Measurements from ENCODE around the gene ST3GAL2.

DNA sequence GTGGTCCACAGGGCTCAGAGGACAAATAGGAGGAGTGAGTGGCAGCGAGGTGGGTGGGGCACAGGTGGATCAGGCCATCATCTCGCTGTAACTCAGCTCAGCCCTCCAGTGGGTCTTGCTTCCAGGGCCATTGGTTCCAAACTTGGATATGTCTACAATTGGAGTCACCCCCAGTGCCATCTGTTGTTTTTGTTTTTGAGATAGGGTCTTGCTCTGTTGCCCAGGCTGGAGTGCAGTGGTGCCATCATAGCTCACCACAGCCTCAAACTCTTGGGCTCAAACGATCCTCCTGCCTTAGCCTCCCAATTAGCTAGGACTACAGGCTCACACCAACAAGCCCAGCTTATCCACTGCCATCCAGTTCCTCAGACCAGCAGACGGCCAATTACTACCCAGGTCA lies 46.3 kb downstream of the ST3GAL2 start:
- TF ChIP-seq POLR2AphosphoS5 (IDR thresholded peaks at IDR 0.05) (no peak), EP300 (IDR thresholded peaks at IDR 0.05) (no peak)
- TF ChIP-seq, protein P1, sequence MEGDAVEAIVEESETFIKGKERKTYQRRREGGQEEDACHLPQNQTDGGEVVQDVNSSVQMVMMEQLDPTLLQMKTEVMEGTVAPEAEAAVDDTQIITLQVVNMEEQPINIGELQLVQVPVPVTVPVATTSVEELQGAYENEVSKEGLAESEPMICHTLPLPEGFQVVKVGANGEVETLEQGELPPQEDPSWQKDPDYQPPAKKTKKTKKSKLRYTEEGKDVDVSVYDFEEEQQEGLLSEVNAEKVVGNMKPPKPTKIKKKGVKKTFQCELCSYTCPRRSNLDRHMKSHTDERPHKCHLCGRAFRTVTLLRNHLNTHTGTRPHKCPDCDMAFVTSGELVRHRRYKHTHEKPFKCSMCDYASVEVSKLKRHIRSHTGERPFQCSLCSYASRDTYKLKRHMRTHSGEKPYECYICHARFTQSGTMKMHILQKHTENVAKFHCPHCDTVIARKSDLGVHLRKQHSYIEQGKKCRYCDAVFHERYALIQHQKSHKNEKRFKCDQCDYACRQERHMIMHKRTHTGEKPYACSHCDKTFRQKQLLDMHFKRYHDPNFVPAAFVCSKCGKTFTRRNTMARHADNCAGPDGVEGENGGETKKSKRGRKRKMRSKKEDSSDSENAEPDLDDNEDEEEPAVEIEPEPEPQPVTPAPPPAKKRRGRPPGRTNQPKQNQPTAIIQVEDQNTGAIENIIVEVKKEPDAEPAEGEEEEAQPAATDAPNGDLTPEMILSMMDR (IDR thresholded peaks at IDR 0.05): no peak
